Stimulated activated naive CD8-positive, alpha-beta T cell treated with anti-CD3 and anti-CD28 coated beads, Interleukin-15, amount 100 ng/mL, for 72 hours (primary cell): Measurements from ENCODE around the gene TP53I3.

Source experiments
- ATAC-seq: fragments of 150-1000 bp; cut with Tn5 transposase; 2 replicates; pipeline ENCODE4 v1.10.0; 2021; ENCODE audit warnings: mild to moderate bottlenecking, moderate library complexity
- DNase-seq, 2 donors: peaks; one replicate each; pipeline ENCODE4 v3.0.0; 2021 to 2022
- H3K27ac Mint-ChIP-seq, 2 donors: one replicate each; pipeline ENCODE4 v1.8.0; 2022; ENCODE audit warnings: mild to moderate bottlenecking in 2 of 2, mixed read lengths in 2 of 2, moderate library complexity in 2 of 2
- H3K27me3 Mint-ChIP-seq: one replicate; pipeline ENCODE4 v1.8.0; 2022; ENCODE audit warnings: mixed read lengths
- H3K4me1 Mint-ChIP-seq: one replicate; pipeline ENCODE4 v1.8.0; 2022; ENCODE audit warnings: mild to moderate bottlenecking, mixed read lengths
- H3K4me3 Mint-ChIP-seq, 2 donors: one replicate each; pipeline ENCODE4 v1.8.0; 2022; ENCODE audit warnings: mild to moderate bottlenecking in 2 of 2, mixed read lengths in 2 of 2, moderate library complexity in 1 of 2
- H3K9me3 Mint-ChIP-seq, 2 donors: one replicate each; pipeline ENCODE4 v1.8.0; 2022; ENCODE audit warnings: mixed read lengths in 2 of 2

Gene TP53I3

GRCh38 chr2:24077879-24078278 is 6.8 kb downstream of the TP53I3 start:
- peaks cover 37% of the 10 kb centered on the region for H3K4me1 Mint-ChIP-seq
- H3K27ac Mint-ChIP-seq: peak overlapping the region in 1 of 2 donors; percentile 81
- DNase-seq (no peak), ATAC-seq (no peak)
- no peaks in the 10 kb centered on the region for H3K9me3 Mint-ChIP-seq
- H3K27me3 Mint-ChIP-seq: no peaks in the 10 kb centered on the region
- H3K4me3 Mint-ChIP-seq: peak overlapping the region; percentile 92 to 97

GRCh38 chr2:24077535-24077877 is 7.1 kb downstream of the TP53I3 start:
- DNase-seq (peak in 1 of 2 donors; percentile 12), ATAC-seq (no peak)
- Mint-ChIP-seq H3K27ac (peak overlapping the region in 1 of 2 donors; percentile 81), H3K4me3 (peak overlapping the region; percentile 92 to 97), H3K4me1 (peaks cover 40% of the 10 kb centered on the region), H3K27me3 (no peaks in the 10 kb centered on the region), H3K9me3 (no peaks in the 10 kb centered on the region)

- H3K4me1 Mint-ChIP-seq: peaks cover 46% of the 10 kb centered on the region
- peak; percentile 39 for ATAC-seq
- no peaks in the 10 kb centered on the region for H3K27me3 Mint-ChIP-seq
- peak overlapping the region; percentile 59 to 99 for H3K27ac Mint-ChIP-seq
- no peaks in the 10 kb centered on the region for H3K9me3 Mint-ChIP-seq
- H3K4me3 Mint-ChIP-seq: peak overlapping the region; percentile 92 to 97
- DNase-seq: no peak
Observed at GRCh38 chr2:24076849-24077534, 7.6 kb downstream of the TP53I3 start.

- H3K4me3 Mint-ChIP-seq: peak within 1 kb of the TSS; percentile 92 to 97
- H3K27me3 Mint-ChIP-seq: no peaks in the 10 kb centered on the region
- peaks cover 50% of the 10 kb centered on the region for H3K4me1 Mint-ChIP-seq
- H3K27ac Mint-ChIP-seq: peak within 1 kb of the TSS; percentile 98 to 99
- DNase-seq: peak; percentile 99
- H3K9me3 Mint-ChIP-seq: no peaks in the 10 kb centered on the region
- peak; percentile 94 for ATAC-seq
Observed at GRCh38 chr2:24075915-24076848, 8.5 kb downstream of the TP53I3 start, which contains the start of gene SF3B6. Gene SF3B6 (minus strand): TSS chr2:24076326. CDS start chr2:24076229, 97 bp downstream.

- Mint-ChIP-seq H3K4me3 (peak overlapping the region; percentile 92 to 97), H3K9me3 (no peaks in the 10 kb centered on the region), H3K27me3 (no peaks in the 10 kb centered on the region), H3K4me1 (peaks cover 50% of the 10 kb centered on the region), H3K27ac (peak overlapping the region; percentile 98 to 99)
- ATAC-seq (no peak), DNase-seq (no peak)
Observed at GRCh38 chr2:24075259-24075658, 9.4 kb downstream of the TP53I3 start.

- DNase-seq (no peak), ATAC-seq (no peak)
- H3K9me3 Mint-ChIP-seq: no peaks in the 10 kb centered on the region
- peak overlapping the region; percentile 44 to 89 for H3K27ac Mint-ChIP-seq
- peaks cover 46% of the 10 kb centered on the region for H3K4me1 Mint-ChIP-seq
- H3K27me3 Mint-ChIP-seq: no peaks in the 10 kb centered on the region
- peak overlapping the region in 1 of 2 donors; percentile 8 for H3K4me3 Mint-ChIP-seq
Observed at GRCh38 chr2:24073816-24074215, 10.8 kb downstream of the TP53I3 start.

GRCh38 chr2:24072259-24072658 is 12.4 kb downstream of the TP53I3 start:
- H3K4me3 Mint-ChIP-seq: no peak overlapping the region
- peaks cover 37% of the 10 kb centered on the region for H3K4me1 Mint-ChIP-seq
- H3K27ac Mint-ChIP-seq: peak overlapping the region in 1 of 2 donors; percentile 95
- DNase-seq (no peak), ATAC-seq (no peak)
- no peaks in the 10 kb centered on the region for H3K27me3 Mint-ChIP-seq
- no peaks in the 10 kb centered on the region for H3K9me3 Mint-ChIP-seq

GRCh38 chr2:24065341-24065740 is 19.3 kb downstream of the TP53I3 start:
- ATAC-seq: peak; percentile 63
- no peaks in the 10 kb centered on the region for H3K27me3 Mint-ChIP-seq
- no peak for DNase-seq
- H3K9me3 Mint-ChIP-seq: no peaks in the 10 kb centered on the region
- H3K4me3 Mint-ChIP-seq: no peak overlapping the region
- peaks cover 9% of the 10 kb centered on the region for H3K4me1 Mint-ChIP-seq
- peak overlapping the region in 1 of 2 donors; percentile 58 for H3K27ac Mint-ChIP-seq

- no peaks in the 10 kb centered on the region for H3K9me3 Mint-ChIP-seq
- H3K4me3 Mint-ChIP-seq: no peak overlapping the region
- H3K4me1 Mint-ChIP-seq: no peaks in the 10 kb centered on the region
- DNase-seq (no peak), ATAC-seq (no peak)
- H3K27ac Mint-ChIP-seq: no peak overlapping the region
- peaks cover 10% of the 10 kb centered on the region for H3K27me3 Mint-ChIP-seq
Observed at GRCh38 chr2:24058564-24059271, 25.9 kb downstream of the TP53I3 start.

GRCh38 chr2:24055750-24056149 is 28.9 kb downstream of the TP53I3 start:
- ATAC-seq (no peak), DNase-seq (no peak)
- Mint-ChIP-seq H3K27ac (no peak overlapping the region), H3K4me3 (no peak overlapping the region), H3K4me1 (no peaks in the 10 kb centered on the region), H3K27me3 (peaks cover 12% of the 10 kb centered on the region), H3K9me3 (no peaks in the 10 kb centered on the region)

- no peak for ATAC-seq
- Mint-ChIP-seq H3K4me1 (no peaks in the 10 kb centered on the region), H3K9me3 (no peaks in the 10 kb centered on the region), H3K27me3 (peaks cover 12% of the 10 kb centered on the region), H3K4me3 (no peak overlapping the region), H3K27ac (no peak overlapping the region)
- DNase-seq: no peak
Observed at GRCh38 chr2:24054366-24055010, 30.1 kb downstream of the TP53I3 start.

- H3K27ac Mint-ChIP-seq: no peak overlapping the region
- no peak for DNase-seq
- H3K9me3 Mint-ChIP-seq: no peaks in the 10 kb centered on the region
- peaks cover under 1% of the 10 kb centered on the region for H3K4me1 Mint-ChIP-seq
- ATAC-seq: no peak
- H3K27me3 Mint-ChIP-seq: peaks cover 12% of the 10 kb centered on the region
- no peak overlapping the region for H3K4me3 Mint-ChIP-seq
Observed at GRCh38 chr2:24052951-24053350, 31.7 kb downstream of the TP53I3 start.

- no peak overlapping the region for H3K4me3 Mint-ChIP-seq
- H3K9me3 Mint-ChIP-seq: no peaks in the 10 kb centered on the region
- H3K27me3 Mint-ChIP-seq: peaks cover 12% of the 10 kb centered on the region
- H3K4me1 Mint-ChIP-seq: peaks cover 11% of the 10 kb centered on the region
- ATAC-seq (no peak), DNase-seq (no peak)
- H3K27ac Mint-ChIP-seq: no peak overlapping the region
Observed at GRCh38 chr2:24051833-24052232, 32.8 kb downstream of the TP53I3 start.

GRCh38 chr2:24050041-24050979 is 34.3 kb downstream of the TP53I3 start:
- peaks cover 24% of the 10 kb centered on the region for H3K4me1 Mint-ChIP-seq
- no peaks in the 10 kb centered on the region for H3K9me3 Mint-ChIP-seq
- ATAC-seq (no peak), DNase-seq (peak in 1 of 2 donors; percentile 14)
- no peak overlapping the region for H3K27ac Mint-ChIP-seq
- peaks cover 12% of the 10 kb centered on the region for H3K27me3 Mint-ChIP-seq
- H3K4me3 Mint-ChIP-seq: no peak overlapping the region
